DOHH2 (cell line): ENCODE data around the gene GRID1.

Source experiments
- H3F3A ChIP-seq: fragments of 200-600 bp; sonication (generic), shearing (Covaris generic); 2 replicates; pipeline ENCODE4 v1.6.0; 2016; ENCODE audit warnings: antibody characterized with exemption, mild to moderate bottlenecking; ENCODE audit not compliant: control insufficient read depth, insufficient read depth
- H3K27ac ChIP-seq: fragments of 200-600 bp; sonication (generic); 2 replicates; pipeline ENCODE4 v1.5.1; 2014; ENCODE audit warnings: low read depth, mild to moderate bottlenecking, low read length, moderate library complexity
- H3K27me3 ChIP-seq: fragments of 200-600 bp; sonication (generic); 2 replicates; pipeline ENCODE4 v1.6.1; 2014; ENCODE audit warnings: mild to moderate bottlenecking, low read length, mixed read lengths; ENCODE audit not compliant: control insufficient read depth
- H3K36me3 ChIP-seq: fragments of 200-600 bp; sonication (generic); 2 replicates; pipeline ENCODE4 v1.6.1; 2014; ENCODE audit warnings: mild to moderate bottlenecking, low read length, moderate library complexity, mixed read lengths; ENCODE audit not compliant: control insufficient read depth
- H3K4me1 ChIP-seq: fragments of 200-600 bp; sonication (generic); 2 replicates; pipeline ENCODE4 v1.6.1; 2014; ENCODE audit warnings: mild to moderate bottlenecking, low read length, mixed read lengths; ENCODE audit not compliant: control insufficient read depth
- H3K4me2 ChIP-seq: fragments of 200-600 bp; sonication (generic); 2 replicates; pipeline ENCODE4 v1.6.0; 2014; ENCODE audit warnings: mild to moderate bottlenecking, low read length, moderate library complexity
- H3K4me3 ChIP-seq: fragments of 200-600 bp; sonication (generic); 2 replicates; pipeline ENCODE4 v1.5.1; 2014; ENCODE audit warnings: mild to moderate bottlenecking, low read length, mixed read lengths
- H3K79me2 ChIP-seq: fragments of 200-600 bp; sonication (generic); 2 replicates; pipeline ENCODE4 v1.6.1; 2014; ENCODE audit warnings: mild to moderate bottlenecking, low read length, mixed read lengths; ENCODE audit not compliant: control insufficient read depth
- H3K9me2 ChIP-seq: fragments of 200-600 bp; sonication (generic); replicated peaks from 2 replicates; pipeline ENCODE4 v1.6.1; 2014; ENCODE audit warnings: mild to moderate bottlenecking, low read length, mixed read lengths; ENCODE audit not compliant: control insufficient read depth
- H3K9me3 ChIP-seq: fragments of 200-600 bp; sonication (generic); 2 replicates; pipeline ENCODE4 v1.6.1; 2014; ENCODE audit warnings: antibody characterized with exemption, low read length, mixed read lengths; ENCODE audit not compliant: control insufficient read depth, insufficient read depth
- H4K20me1 ChIP-seq: fragments of 200-600 bp; sonication (generic); 2 replicates; pipeline ENCODE4 v1.6.0; 2014; ENCODE audit warnings: low read depth, mild to moderate bottlenecking, antibody characterized with exemption, low read length, moderate library complexity; ENCODE audit not compliant: control insufficient read depth, insufficient read depth
- CTCF ChIP-seq: fragments of 200-600 bp; sonication (generic); IDR thresholded peaks from one replicate; pipeline ENCODE4 v1.5.1; 2014; ENCODE audit warnings: antibody characterized with exemption, mild to moderate bottlenecking, low read depth, low read length; ENCODE audit not compliant: poor library complexity, severe bottlenecking
- EZH2phosphoT487 ChIP-seq: fragments of 200-600 bp; sonication (generic); IDR thresholded peaks from 2 replicates; pipeline ENCODE4 v1.6.1; 2017; ENCODE audit warnings: borderline replicate concordance, mild to moderate bottlenecking, antibody characterized with exemption, low read length, moderate library complexity, mixed read lengths

The GRID1 gene

GRCh38 chr10:86197166-86197790, 169.3 kb downstream of the GRID1 start:
- Histone ChIP-seq H3K4me3 (no peak overlapping the region), H4K20me1 (no peaks in the 10 kb centered on the region), H3K79me2 (no peaks in the 10 kb centered on the region), H3K4me2 (no peak overlapping the region), H3K9me2 (no peaks in the 10 kb centered on the region), H3K4me1 (no peaks in the 10 kb centered on the region), H3F3A (no peaks in the 10 kb centered on the region), H3K27ac (no peak overlapping the region), H3K9me3 (no peaks in the 10 kb centered on the region), H3K36me3 (no peaks in the 10 kb centered on the region), H3K27me3 (peaks cover 15% of the 10 kb centered on the region; the same call in 1 of the 2 replicates)
- TF ChIP-seq CTCF (no peak), EZH2phosphoT487 (no peak)

GRCh38 chr10:86195521-86196157, 171.0 kb downstream of the GRID1 start:
- H3K27ac ChIP-seq = no peak overlapping the region
- H3K36me3 ChIP-seq = no peaks in the 10 kb centered on the region
- no peaks in the 10 kb centered on the region for H3K9me3 ChIP-seq
- peaks cover 15% of the 10 kb centered on the region; the same call in 1 of the 2 replicates for H3K27me3 ChIP-seq
- H3K9me2 ChIP-seq = no peaks in the 10 kb centered on the region
- no peaks in the 10 kb centered on the region for H4K20me1 ChIP-seq
- TF ChIP-seq CTCF (no peak), EZH2phosphoT487 (no peak)
- no peaks in the 10 kb centered on the region for H3K4me1 ChIP-seq
- no peak overlapping the region for H3K4me2 ChIP-seq
- H3K4me3 ChIP-seq = no peak overlapping the region
- no peaks in the 10 kb centered on the region for H3F3A ChIP-seq
- H3K79me2 ChIP-seq = no peaks in the 10 kb centered on the region

- H3K79me2 ChIP-seq = no peaks in the 10 kb centered on the region
- H4K20me1 ChIP-seq = no peaks in the 10 kb centered on the region
- H3K4me1 ChIP-seq = no peaks in the 10 kb centered on the region
- H3K4me2 ChIP-seq = no peak overlapping the region
- TF ChIP-seq CTCF (no peak), EZH2phosphoT487 (no peak)
- no peaks in the 10 kb centered on the region for H3F3A ChIP-seq
- no peak overlapping the region for H3K4me3 ChIP-seq
- no peaks in the 10 kb centered on the region for H3K9me2 ChIP-seq
- no peaks in the 10 kb centered on the region for H3K36me3 ChIP-seq
- H3K9me3 ChIP-seq = no peaks in the 10 kb centered on the region
- H3K27ac ChIP-seq = no peak overlapping the region
- H3K27me3 ChIP-seq = peaks cover 8% of the 10 kb centered on the region; the same call in 1 of the 2 replicates
These were observed 171.9 kb downstream of the GRID1 start for GRCh38 chr10:86194684-86195083.
